H1 (cell line): Measurements from ENCODE around the gene CELF4. TPM values are rescaled to one million over a fixed set of nuclear protein-coding genes. Genes with fewer than 3 reads are reported as not detected.

Experiments used
- CTCF ChIA-PET: fragments of 300-600 bp; sonication (Branson Sonifier 250); formaldehyde crosslinking; loops from one replicate; lab custom pipeline; 2021; ENCODE audit not compliant: partially characterized antibody; lab: Charles Lee
- POLR2A ChIA-PET: fragments of 300-600 bp; sonication (Branson Sonifier 250); formaldehyde crosslinking; loops from one replicate; lab custom pipeline; 2021; ENCODE audit warnings: inconsistent platforms; ENCODE audit not compliant: partially characterized antibody; lab: Charles Lee
- DNase-seq, 2 experiments: peaks; one replicate each; pipeline versions ENCODE4 v3.0.0 to v3.0.0-alpha.2; 2010 to 2022; ENCODE audit warnings: low spot score in 2 of 2, low read depth in 1 of 2, mixed read lengths in 1 of 2
- FAIRE-seq: peaks from 2 replicates; lab custom pipeline; 2011; peaks lifted over from hg19 to GRCh38; lab: Jason Lieb, UNC
- H2AFZ ChIP-seq: 2 replicates; pipeline ENCODE4 v1.8.1; 2012; ENCODE audit warnings: low read length, inconsistent platforms
- H2AK5ac ChIP-seq: 2 replicates; pipeline ENCODE4 v1.6.1; 2013; ENCODE audit warnings: low read depth, low read length
- H2BK120ac ChIP-seq: replicated peaks from 2 replicates; pipeline ENCODE3; 2013; ENCODE audit warnings: low read depth, low read length, inconsistent platforms
- H2BK12ac ChIP-seq: 2 replicates; pipeline ENCODE4 v1.6.1; 2013; ENCODE audit warnings: low read depth, low read length
- H2BK15ac ChIP-seq: 2 replicates; pipeline ENCODE4 v1.6.1; 2013; ENCODE audit warnings: low read length
- H2BK20ac ChIP-seq: 2 replicates; pipeline ENCODE4 v1.6.1; 2013; ENCODE audit warnings: low read length
- H2BK5ac ChIP-seq: 2 replicates; pipeline ENCODE4 v1.6.1; 2013; ENCODE audit warnings: low read depth, low read length
- H3K14ac ChIP-seq: 2 replicates; pipeline ENCODE4 v1.6.1; 2013; ENCODE audit warnings: inconsistent platforms; ENCODE audit not compliant: insufficient read length
- H3K18ac ChIP-seq: 2 replicates; pipeline ENCODE4 v1.6.1; 2013; ENCODE audit warnings: low read length; ENCODE audit errors: extremely low read depth
- H3K23ac ChIP-seq: 2 replicates; pipeline ENCODE4 v1.6.1; 2013; ENCODE audit warnings: inconsistent platforms; ENCODE audit not compliant: insufficient read length
- H3K23me2 ChIP-seq: 2 replicates; pipeline ENCODE4 v1.6.1; 2013; ENCODE audit warnings: low read depth, low read length
- H3K27ac ChIP-seq: 2 replicates; pipeline ENCODE4 v1.6.1; 2011; ENCODE audit warnings: low read depth, low read length, inconsistent platforms
- H3K27me3 ChIP-seq, 4 experiments: replicated peaks in 1 of 4; 1 replicate in 1 of 4; 2 replicates in 3 of 4; pipeline versions ENCODE4 v1.6.1 to v1.8.1; 2011 to 2013; ENCODE audit warnings: low read length in 3 of 4, mild to moderate bottlenecking in 3 of 4, inconsistent platforms in 2 of 4, mixed read lengths in 2 of 4, moderate library complexity in 1 of 4; ENCODE audit not compliant: control insufficient read depth in 3 of 4, insufficient read depth in 3 of 4; ENCODE audit errors: extremely low read depth in 1 of 4
- H3K36me3 ChIP-seq, 4 experiments: 2 replicates each; pipeline versions ENCODE4 v1.6.1 to v1.8.1; 2011 to 2013; ENCODE audit warnings: mild to moderate bottlenecking in 4 of 4, low read length in 3 of 4, moderate library complexity in 2 of 4, control low read depth in 1 of 4, inconsistent platforms in 1 of 4; ENCODE audit not compliant: insufficient read depth in 4 of 4, control insufficient read depth in 2 of 4
- H3K4ac ChIP-seq: replicated peaks from 2 replicates; pipeline ENCODE3; 2013; ENCODE audit warnings: low read length, low read depth, mixed read lengths, inconsistent platforms; ENCODE audit not compliant: insufficient read length
- H3K4me1 ChIP-seq, 4 experiments: replicated peaks in 1 of 4; 1 replicate in 1 of 4; 2 replicates in 3 of 4; pipeline versions ENCODE4 v1.6.1 to v1.8.1; 2011 to 2013; ENCODE audit warnings: low read length in 3 of 4, inconsistent platforms in 2 of 4, mixed read lengths in 1 of 4; ENCODE audit not compliant: insufficient read depth in 4 of 4, control insufficient read depth in 3 of 4
- H3K4me2 ChIP-seq, 2 experiments: 2 replicates each; pipeline versions ENCODE4 v1.6.1 to v1.8.1; 2011 to 2013; ENCODE audit warnings: low read depth in 2 of 2, low read length in 2 of 2, control low read depth in 1 of 2, inconsistent platforms in 1 of 2, mild to moderate bottlenecking in 1 of 2; ENCODE audit not compliant: insufficient read depth in 1 of 2
- H3K4me3 ChIP-seq, 4 experiments: fragments of 200-600, 300-600 bp in 1 of 4; sonication (generic), shearing (Covaris generic), sonication (Bioruptor Twin) in 1 of 4; 2 replicates each; pipeline versions ENCODE4 v1.5.1 to v1.8.1; 2011 to 2016; ENCODE audit warnings: low read length in 4 of 4, low read depth in 3 of 4, control low read depth in 2 of 4, inconsistent platforms in 2 of 4, mild to moderate bottlenecking in 2 of 4, mixed read lengths in 1 of 4, moderate library complexity in 1 of 4; ENCODE audit not compliant: insufficient read depth in 2 of 4; ENCODE audit errors: extremely low read depth in 1 of 4
- H3K56ac ChIP-seq: replicated peaks from 2 replicates; pipeline ENCODE3; 2013; ENCODE audit warnings: low read depth, mild to moderate bottlenecking, mixed read lengths, low read length, inconsistent platforms; ENCODE audit not compliant: insufficient read length
- H3K79me1 ChIP-seq: 2 replicates; pipeline ENCODE4 v1.6.1; 2013; ENCODE audit warnings: low read depth, low read length, control low read depth
- H3K79me2 ChIP-seq, 2 experiments: 2 replicates each; pipeline versions ENCODE4 v1.6.1 to v1.8.1; 2012 to 2013; ENCODE audit warnings: low read length in 2 of 2, mild to moderate bottlenecking in 2 of 2, inconsistent platforms in 1 of 2; ENCODE audit not compliant: insufficient read depth in 2 of 2, control insufficient read depth in 1 of 2
- H3K9ac ChIP-seq, 4 experiments: replicated peaks in 1 of 4; 1 replicate in 1 of 4; 2 replicates in 3 of 4; pipeline versions ENCODE4 v1.6.1 to v1.8.1; 2011 to 2013; ENCODE audit warnings: low read depth in 3 of 4, low read length in 3 of 4, control low read depth in 2 of 4, mild to moderate bottlenecking in 2 of 4, moderate library complexity in 2 of 4, inconsistent platforms in 1 of 4; ENCODE audit errors: extremely low read depth in 1 of 4
- H3K9me3 ChIP-seq, 2 experiments: 2 replicates each; pipeline versions ENCODE4 v1.6.1 to v1.8.1; 2012 to 2013; ENCODE audit warnings: mild to moderate bottlenecking in 2 of 2, moderate library complexity in 2 of 2, control low read depth in 1 of 2, inconsistent platforms in 1 of 2, low read depth in 1 of 2, low read length in 1 of 2, mixed read lengths in 1 of 2; ENCODE audit not compliant: insufficient read depth in 2 of 2
- H4K20me1 ChIP-seq, 2 experiments: replicated peaks in 1 of 2; 2 replicates each; pipeline versions ENCODE3 to v1.8.1; 2011 to 2013; ENCODE audit warnings: inconsistent platforms in 2 of 2, low read length in 2 of 2, mild to moderate bottlenecking in 1 of 2; ENCODE audit not compliant: insufficient read depth in 2 of 2, control insufficient read depth in 1 of 2
- H4K5ac ChIP-seq: 2 replicates; pipeline ENCODE4 v1.6.1; 2013; ENCODE audit warnings: low read length, low read depth, mixed read lengths, inconsistent platforms; ENCODE audit not compliant: insufficient read length
- H4K8ac ChIP-seq: 2 replicates; pipeline ENCODE4 v1.8.0; 2013; ENCODE audit warnings: mild to moderate bottlenecking, moderate library complexity, low read length, inconsistent platforms; ENCODE audit not compliant: insufficient read depth; ENCODE audit errors: extremely low read depth
- H4K91ac ChIP-seq: replicated peaks from 2 replicates; pipeline ENCODE3; 2013; ENCODE audit warnings: low read length, mixed read lengths, inconsistent platforms; ENCODE audit not compliant: insufficient read length
- CHD2 ChIP-seq: IDR thresholded peaks from 2 replicates; pipeline ENCODE4 v1.6.1; 2012; ENCODE audit warnings: low read length, improper control_type of control experiment
- CTBP2 ChIP-seq: IDR thresholded peaks from 2 replicates; pipeline ENCODE4 v1.7.0; 2011; ENCODE audit warnings: borderline replicate concordance, mild to moderate bottlenecking, moderate library complexity, mixed read lengths, low read length; ENCODE audit not compliant: insufficient read depth, insufficient read length
- E2F6 ChIP-seq: IDR thresholded peaks from 2 replicates; pipeline ENCODE4 v1.6.1; 2012; ENCODE audit warnings: inconsistent platforms
- EZH2 ChIP-seq: fragments of 200-600 bp; sonication (generic); IDR thresholded peaks from 2 replicates; pipeline ENCODE4 v1.7.1; 2012; ENCODE audit warnings: low read depth, mild to moderate bottlenecking, moderate library complexity, low read length, inconsistent platforms; ENCODE audit not compliant: severe bottlenecking
- MAFK ChIP-seq: IDR thresholded peaks from 2 replicates; pipeline ENCODE4 v1.6.1; 2012; ENCODE audit warnings: low read depth, mild to moderate bottlenecking, improper control_type of control experiment, low read length
- PHF8 ChIP-seq: fragments of 200-600 bp; sonication (generic); conservative IDR thresholded peaks from 2 replicates; pipeline ENCODE4 v1.7.1; 2012; ENCODE audit warnings: low read depth, mild to moderate bottlenecking, inconsistent platforms, low read length, moderate library complexity
- RBBP5 ChIP-seq: IDR thresholded peaks from 2 replicates; pipeline ENCODE4 v1.7.1; 2012; ENCODE audit warnings: low read depth, mild to moderate bottlenecking, inconsistent platforms, low read length, moderate library complexity, borderline replicate concordance
- RFX5 ChIP-seq: IDR thresholded peaks from 2 replicates; pipeline ENCODE4 v1.6.1; 2011; ENCODE audit warnings: low read depth, low read length, improper control_type of control experiment, borderline replicate concordance
- SP4 ChIP-seq: IDR thresholded peaks from 2 replicates; pipeline ENCODE4 v1.6.1; 2012; ENCODE audit warnings: low read length, inconsistent platforms
- TCF12 ChIP-seq: IDR thresholded peaks from 2 replicates; pipeline ENCODE4 v1.6.1; 2011; ENCODE audit warnings: low read depth, mild to moderate bottlenecking, low read length
- WGBS, 2 experiments: shearing (Covaris generic) in 1 of 2; methylation state at CpG; one replicate each; pipeline versions ENCODE4 v1.1.6 to v1.1.7; 2013 to 2015; ENCODE audit warnings: low lambda C conversion rate in 2 of 2, mixed read lengths in 2 of 2, inconsistent platforms in 1 of 2, low coverage in 1 of 2, missing lambda C conversion rate in 1 of 2; ENCODE audit not compliant: insufficient replicate concordance in 2 of 2, insufficient coverage in 1 of 2, insufficient read length in 1 of 2; ENCODE audit errors: extremely low coverage in 1 of 2, missing lambda C conversion rate in 1 of 2; 5-methylcytosine and 5-hydroxymethylcytosine counted together
- polyA plus RNA-seq, 7 experiments: library from polyadenylated mRNA; depleted of rRNA in 3 of 7; stranded (reverse) in 5 of 7; unstranded in 2 of 7; fragments of >200 nt in 5 of 7; fragments of 200-250 nt in 2 of 7; gene quantifications; 1 replicate in 5 of 7; 2 replicates in 1 of 7; 4 replicates in 1 of 7; pipeline versions ENCODE4 v1.2.1 to v1.2.3, GENCODE V29; 2011 to 2013; ENCODE audit warnings: missing spikeins in 2 of 7, mixed read lengths in 2 of 7
- total RNA-seq: library from RNA; stranded (reverse); fragmentation: NEBNext Ultra II Directional; extraction: Animal tissue kit (Norgen Biotek cat#: 25700); gene quantifications from 2 replicates; pipeline ENCODE4 v1.2.1, GENCODE V29; 2021

The CELF4 gene
- total and polyA plus RNA-seq, 2 of the 8 experiments (the other 6 are each of a cell fraction or from before 2014, with no cell fraction given): 1.6 to 3.4 TPM

- peak overlapping the region; percentile 19; the same call in 1 of the 2 replicates for H2AFZ ChIP-seq
- H3K27me3 ChIP-seq: peaks cover 4 to 43% (median 27%) of the 10 kb centered on the region in 4 experiments
- ChIA-PET CTCF (interaction anchor here (0.7 to 1.6 kb wide), 11 partner anchors 9 to 140 kb away, joined by 3 to 5 read pairs (median 3); no protein-coding TSS in a partner anchor), POLR2A (interaction anchor here (0.7 kb wide), 1 partner anchor 28 kb away, joined by 3 read pairs; no protein-coding TSS in a partner anchor)
- H3K23ac ChIP-seq: no peak overlapping the region
- H4K8ac ChIP-seq: no peak overlapping the region; the same call in 1 of the 2 replicates
- H3K14ac ChIP-seq: no peak overlapping the region
- no peaks in the 10 kb centered on the region for H3K36me3 ChIP-seq
- peak overlapping the region; percentile 44; the same call in 1 of the 2 replicates for H2BK5ac ChIP-seq
- peaks cover 10 to 11% of the 10 kb centered on the region in 2 experiments; a peak in 3 of 4 replicates for H3K9me3 ChIP-seq
- H3K23me2 ChIP-seq: peaks cover 2% of the 10 kb centered on the region; the same call in 1 of the 2 replicates
- H3K4me2 ChIP-seq: peak overlapping the region; percentile 80 to 81
- 0 out of 2 replicates have a peak overlapping the region, but pooled peaks have one; percentile 39 for H2BK12ac ChIP-seq
- no peak overlapping the region for H2AK5ac ChIP-seq
- 6% methylated on average over 37 of the region's 59 CpGs; no CpG with 5 or more reads in 1 of the 2 experiments for WGBS, 2 experiments
- no peak overlapping the region; a peak in 1 of 7 replicates for H3K9ac ChIP-seq
- peaks cover 0 to 17% (median 14%) of the 10 kb centered on the region in 4 experiments; a peak in 6 of 7 replicates for H3K4me1 ChIP-seq
- no peak overlapping the region for H4K91ac ChIP-seq
- H3K27ac ChIP-seq: no peak overlapping the region
- H4K5ac ChIP-seq: no peak overlapping the region
- H2BK120ac ChIP-seq: no peak overlapping the region
- H2BK15ac ChIP-seq: no peak overlapping the region; the same call in 1 of the 2 replicates
- peak overlapping the region; percentile 72; the same call in 1 of the 2 replicates for H2BK20ac ChIP-seq
- peak overlapping the region; percentile 27 to 58 (median 36); a peak in 7 of 8 replicates for H3K4me3 ChIP-seq
- H3K56ac ChIP-seq: no peak overlapping the region
- peaks cover 0 to 2% of the 10 kb centered on the region in 2 experiments for H4K20me1 ChIP-seq
- FAIRE-seq: no peak
- no peaks in the 10 kb centered on the region for H3K79me2 ChIP-seq
- peak; percentile 39 to 89 for DNase-seq
- H3K4ac ChIP-seq: no peak overlapping the region
- no peaks in the 10 kb centered on the region; the same call in 1 of the 2 replicates for H3K79me1 ChIP-seq
- peak overlapping the region; percentile 87 for H3K18ac ChIP-seq
- TF ChIP-seq RFX5 (no peak), PHF8 (no peak), SP4 (no peak), CTBP2 (no peak), TCF12 (0 out of 2 replicates have a peak, but pooled peaks have one; percentile 48), E2F6 (peak; percentile 53; the same call in 1 of the 2 replicates), CHD2 (no peak), EZH2 (no peak), RBBP5 (no peak), MAFK (no peak)
These were observed 171.5 kb downstream of the CELF4 start for GRCh38 chr18:37393945-37394609.
